Anterior cingulate cortex (tissue), 58 donors: ENCODE data around the gene DHRSX.

Experiments
- DNase-seq, 58 donors: peaks; one replicate each; lab custom pipeline; 2025; lab: John Stamatoyannopoulos, UW

DHRSX gene

DNA sequence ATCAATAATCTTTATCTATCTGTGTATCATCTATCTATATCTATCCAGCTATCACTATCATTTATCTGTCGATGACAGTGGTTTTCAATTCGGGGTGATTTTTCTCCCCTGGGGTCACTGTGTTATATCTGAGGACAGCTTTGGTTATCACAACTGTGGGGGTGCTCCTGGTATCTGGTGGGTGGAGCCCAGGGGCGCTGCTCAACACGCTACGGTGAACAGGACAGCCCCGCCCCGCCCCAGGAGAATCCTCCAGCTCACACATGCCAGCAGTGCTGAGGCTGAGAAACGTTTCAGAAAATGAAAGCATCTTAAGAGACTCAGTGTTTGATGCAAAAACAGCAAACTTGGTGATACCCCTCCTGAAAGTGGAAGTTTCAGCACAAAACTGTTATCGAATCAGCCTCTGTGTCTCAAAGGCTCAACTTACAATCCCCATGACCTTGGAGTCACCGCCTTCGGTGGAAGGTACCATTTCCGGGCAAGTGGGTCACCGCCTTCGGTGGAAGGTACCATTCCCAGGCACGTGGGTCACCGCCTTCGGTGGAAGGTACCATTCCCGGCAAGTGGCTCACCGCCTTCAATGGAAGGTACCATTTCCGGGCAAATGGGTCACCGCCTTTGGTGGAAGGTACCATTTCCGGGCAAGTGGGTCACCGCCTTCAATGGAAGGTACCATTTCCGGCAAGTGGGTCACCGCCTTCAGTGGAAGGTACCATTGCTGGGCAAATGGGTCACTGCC, 315.3 kb downstream of the DHRSX start:
- no peak for DNase-seq

DNA sequence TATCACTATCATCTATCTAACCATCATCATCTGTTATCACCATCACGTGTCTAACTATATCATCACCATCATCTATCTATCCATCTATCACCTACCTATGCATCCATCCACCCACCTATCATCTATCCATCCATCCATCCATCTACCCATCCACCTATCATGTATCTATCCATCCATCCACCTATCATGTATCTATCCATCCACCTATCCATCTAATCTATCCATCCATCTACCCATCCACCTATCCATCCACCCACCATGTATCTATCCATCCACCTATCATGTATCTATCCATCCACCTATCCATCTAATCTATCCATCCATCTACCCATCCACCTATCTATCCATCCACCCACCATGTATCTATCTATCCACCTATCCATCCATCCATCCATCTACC, 316.7 kb downstream of the DHRSX start:
- no peak for DNase-seq

DNA sequence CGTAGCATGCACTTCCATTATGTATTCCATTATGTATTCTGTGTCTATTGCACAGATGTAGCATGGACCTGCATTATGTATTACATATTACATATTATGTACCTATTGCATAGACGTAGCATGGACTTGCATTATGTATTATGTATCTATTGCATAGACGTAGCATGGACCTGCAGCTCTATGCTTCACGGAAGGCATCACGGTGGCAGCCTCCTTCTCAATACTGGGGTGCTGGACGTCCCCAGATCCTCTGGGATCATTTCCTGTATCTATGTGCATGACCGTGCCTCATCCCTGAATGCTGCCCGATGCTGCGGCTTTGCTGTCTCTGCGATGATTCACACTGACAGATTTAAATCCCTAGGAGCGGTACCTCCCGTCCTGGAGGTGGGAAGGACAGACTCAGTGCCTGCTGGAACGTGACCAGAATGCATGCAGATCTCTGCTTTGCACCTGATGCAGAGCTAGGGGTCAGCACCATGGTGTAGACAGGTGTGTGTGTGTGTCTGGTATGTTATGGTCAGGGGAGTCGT, 317.5 kb downstream of the DHRSX start:
- DNase-seq = peak in 2 of 58 donors; percentile 1 to 5

DNA sequence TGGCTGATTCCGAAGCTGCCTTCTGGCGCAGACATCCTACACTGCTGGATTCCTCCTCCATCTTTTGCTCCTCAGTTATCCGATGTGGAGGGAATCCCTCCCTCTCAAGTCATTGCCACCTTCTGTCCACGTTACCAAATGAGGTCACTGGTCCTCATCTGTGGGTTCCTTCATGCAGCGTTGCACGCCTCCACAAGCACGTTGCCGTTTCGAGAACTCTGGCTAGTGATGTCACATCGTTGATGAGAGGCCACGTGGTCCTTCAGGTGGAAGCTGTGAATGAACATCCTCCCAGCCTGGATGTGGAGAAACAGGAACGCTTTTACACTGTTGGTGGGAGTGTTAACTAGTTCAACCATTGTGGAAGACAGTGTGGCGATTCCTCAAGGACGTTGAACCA, 323.2 kb downstream of the DHRSX start:
- no peak for DNase-seq

GRCh38 chrX:2176733-2177132, 324.0 kb downstream of the DHRSX start:
- DNase-seq = no peak

GRCh38 chrX:2176274-2176673, 324.5 kb downstream of the DHRSX start:
- no peak for DNase-seq

GRCh38 chrX:2172359-2172758, 328.4 kb downstream of the DHRSX start:
- no peak for DNase-seq
